ENCODE measurements around the gene HSD3B2.
"Not testable (repeated sequence)": the region's sequence is repeated elsewhere in the genome, so short reads cannot be mapped to it uniquely, and the experiment has no call there.

Gene HSD3B2

DNA sequence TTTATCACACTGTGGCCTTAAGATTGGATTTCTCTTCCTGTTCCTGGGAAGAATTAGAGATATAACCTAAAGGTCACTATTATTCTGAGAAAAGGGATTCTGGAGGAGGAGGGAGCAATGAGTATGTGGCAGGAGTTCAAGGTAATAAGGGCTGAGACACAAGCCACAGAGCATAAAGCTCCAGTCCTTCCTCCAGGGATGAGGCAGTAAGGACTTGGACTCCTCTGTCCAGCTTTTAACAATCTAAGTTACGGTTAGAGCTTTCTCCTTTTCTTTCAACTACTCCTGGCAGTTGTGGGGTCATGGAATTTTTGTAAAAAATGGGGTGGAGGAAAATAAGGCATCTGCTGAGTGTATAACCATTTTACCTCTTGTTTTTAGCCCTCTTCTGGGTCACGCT, at the start of gene HSD3B2:
HSD3B2 (plus strand) TSS at position 201 of the 400 bp plus-strand sequence. CDS start 270 bp downstream, outside the sequence.
- no peak for DNase-seq

DNA sequence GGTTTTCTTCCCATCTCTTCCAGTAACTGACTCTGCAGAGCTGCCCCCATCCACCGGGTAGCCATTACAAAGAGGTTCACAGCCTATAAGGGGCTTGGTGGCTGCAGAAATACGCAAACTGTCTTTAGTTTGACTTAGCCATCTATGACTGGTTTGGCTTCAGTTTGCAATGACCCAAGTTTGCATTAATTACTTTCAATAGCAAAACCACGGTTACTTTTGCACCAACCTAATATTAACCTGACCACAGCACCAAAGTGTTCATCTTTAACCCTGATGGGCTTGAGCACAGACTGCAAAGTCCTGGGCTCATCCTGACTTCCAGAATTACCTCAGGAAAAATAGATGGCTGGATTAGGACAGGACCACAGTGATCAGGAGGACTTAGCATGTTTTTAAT, 48.5 kb upstream of the HSD3B2 start:
- DNase-seq: no peak

- DNase-seq: peak; percentile 3 to 49
Observed at GRCh38 chr1:119367432-119368124, 47.4 kb upstream of the HSD3B2 start.

- DNase-seq: no peak
Observed at GRCh38 chr1:119368554-119368953, 46.4 kb upstream of the HSD3B2 start, which contains the start of gene HAO2. Gene HAO2, plus strand, starts transcription at chr1:119368785. Its CDS starts 12,301 bp downstream, at chr1:119381086.

DNA sequence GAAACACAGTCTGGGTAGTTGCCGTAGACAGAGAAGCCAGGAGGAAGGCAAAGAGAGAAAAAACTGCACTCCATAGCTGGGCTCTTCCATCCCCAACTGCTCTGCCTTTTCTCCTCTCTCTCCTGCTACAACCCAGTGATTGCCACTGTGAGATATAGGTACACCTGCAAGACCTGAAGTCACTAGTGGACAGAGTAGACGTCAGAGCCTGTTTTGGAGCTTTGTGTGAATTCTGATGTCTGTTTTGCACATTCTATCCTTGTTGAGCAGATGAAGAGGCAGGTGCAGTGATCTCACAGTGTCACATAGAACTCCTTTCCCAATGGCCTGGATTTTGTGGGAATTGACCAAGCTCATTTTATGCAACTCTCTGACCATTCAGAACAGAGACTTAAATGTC, 44.2 kb upstream of the HSD3B2 start:
- DNase-seq: no peak

GRCh38 chr1:119371815-119372214, 43.1 kb upstream of the HSD3B2 start:
- no peak for DNase-seq

DNA sequence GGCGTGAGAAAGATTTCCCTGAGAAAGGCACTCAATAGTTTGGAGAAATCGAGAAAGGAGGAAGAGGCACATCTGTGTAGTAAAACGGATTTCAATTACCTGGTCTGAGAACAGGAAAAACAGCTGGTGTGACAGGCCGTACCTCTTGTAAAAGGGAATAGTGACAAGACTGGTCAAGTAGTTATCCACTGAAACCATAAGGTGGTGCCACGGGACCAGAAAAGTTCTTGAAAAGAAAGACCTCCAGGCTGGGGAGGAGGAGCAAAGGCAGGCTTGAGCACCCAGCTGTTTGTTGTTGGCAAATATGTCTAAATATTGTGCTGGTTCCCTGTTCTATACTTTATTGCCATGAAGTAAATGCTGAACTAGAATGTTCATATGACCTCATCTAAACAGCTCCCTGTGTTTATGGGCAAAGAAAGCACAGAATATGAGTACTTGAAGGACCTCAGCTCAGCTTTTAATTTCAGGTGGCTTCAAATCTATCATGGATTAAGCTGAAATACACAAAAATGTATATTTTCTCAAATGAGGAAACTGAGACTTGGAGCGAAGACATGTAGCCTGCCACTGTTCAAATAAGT, 42.4 kb upstream of the HSD3B2 start:
- peak; percentile 66 to 83 for DNase-seq

- no peak for DNase-seq
Observed at GRCh38 chr1:119373465-119373864, 41.5 kb upstream of the HSD3B2 start.

- no peak for DNase-seq
Observed at GRCh38 chr1:119374208-119374874, 40.6 kb upstream of the HSD3B2 start.

DNA sequence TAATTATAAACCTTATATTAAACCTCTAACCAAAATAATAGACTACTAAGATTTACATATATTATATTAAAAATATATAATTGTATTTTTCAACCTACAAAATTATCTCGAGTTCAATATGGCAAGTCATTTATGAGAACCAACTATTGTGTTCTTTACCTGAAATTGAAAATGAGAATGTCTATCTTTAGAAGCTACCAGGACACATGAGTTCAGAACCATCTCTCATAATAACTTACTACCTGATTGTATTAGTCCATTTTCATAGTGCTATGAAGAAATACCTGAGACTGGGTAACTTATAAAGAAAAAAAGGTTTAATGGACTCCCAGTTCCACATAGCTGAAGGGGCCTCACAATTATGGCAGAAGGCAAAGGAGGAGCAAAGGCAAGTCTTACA, 39.6 kb upstream of the HSD3B2 start:
- DNase-seq: no peak

GRCh38 chr1:119376594-119376993, 38.4 kb upstream of the HSD3B2 start:
- no peak for DNase-seq

DNA sequence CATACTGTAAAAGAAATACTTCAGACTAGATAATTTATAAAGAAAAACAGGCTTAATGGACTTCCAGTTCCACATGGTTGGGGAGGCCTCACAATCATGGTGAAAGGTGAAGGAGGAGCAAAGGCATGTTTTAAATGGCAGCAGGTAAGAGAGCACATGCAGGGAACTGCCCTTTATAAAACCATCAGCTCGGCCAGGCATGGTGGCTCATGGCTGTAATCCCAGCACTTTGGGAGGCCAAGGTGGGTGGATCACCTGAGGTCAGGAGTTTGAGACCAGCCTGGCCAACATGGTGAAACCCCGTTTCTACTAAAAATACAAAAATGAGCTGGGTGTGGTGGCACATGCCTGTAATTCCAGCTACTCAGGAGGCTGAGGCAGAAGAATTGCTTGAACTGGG, 37.4 kb upstream of the HSD3B2 start:
- DNase-seq: not testable (repeated sequence)

DNA sequence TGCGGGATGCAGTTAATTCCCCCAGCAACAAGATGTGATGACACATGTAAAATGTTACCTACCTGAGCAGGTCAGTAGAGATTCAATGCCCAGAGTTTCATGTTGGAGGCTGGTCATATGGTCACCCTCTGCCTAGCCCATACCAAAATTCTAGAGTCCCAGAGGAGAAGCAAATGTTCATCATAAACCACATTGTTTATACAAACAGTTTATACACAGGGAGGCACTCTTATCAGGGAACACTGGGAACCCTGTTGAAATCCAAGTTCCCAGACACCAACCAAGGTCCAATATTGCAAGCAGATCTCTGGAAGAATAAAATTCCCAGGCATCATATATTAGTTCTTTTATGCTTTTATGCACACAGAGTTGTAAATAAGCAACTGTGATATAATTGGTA, 35.8 kb upstream of the HSD3B2 start:
- no peak for DNase-seq

DNA sequence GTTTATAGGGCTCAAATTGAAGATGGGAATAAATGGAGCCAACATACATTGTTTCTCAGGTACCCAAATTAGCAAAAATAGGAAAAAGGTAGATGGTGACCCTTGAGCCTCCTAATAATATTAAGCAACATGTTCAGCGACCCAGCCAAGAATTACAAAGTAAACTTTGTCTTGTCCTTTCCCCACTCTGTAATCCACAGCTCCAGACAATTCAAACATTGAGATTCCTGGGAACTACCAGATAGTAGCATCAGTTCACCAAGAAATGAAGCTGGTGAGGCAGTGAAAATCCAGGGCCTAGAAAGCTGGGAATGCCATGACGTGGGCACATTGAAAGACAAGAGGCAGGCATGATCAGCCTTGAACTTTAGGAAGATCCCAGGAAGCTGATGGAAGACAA, 34.6 kb upstream of the HSD3B2 start:
- no peak for DNase-seq

DNA sequence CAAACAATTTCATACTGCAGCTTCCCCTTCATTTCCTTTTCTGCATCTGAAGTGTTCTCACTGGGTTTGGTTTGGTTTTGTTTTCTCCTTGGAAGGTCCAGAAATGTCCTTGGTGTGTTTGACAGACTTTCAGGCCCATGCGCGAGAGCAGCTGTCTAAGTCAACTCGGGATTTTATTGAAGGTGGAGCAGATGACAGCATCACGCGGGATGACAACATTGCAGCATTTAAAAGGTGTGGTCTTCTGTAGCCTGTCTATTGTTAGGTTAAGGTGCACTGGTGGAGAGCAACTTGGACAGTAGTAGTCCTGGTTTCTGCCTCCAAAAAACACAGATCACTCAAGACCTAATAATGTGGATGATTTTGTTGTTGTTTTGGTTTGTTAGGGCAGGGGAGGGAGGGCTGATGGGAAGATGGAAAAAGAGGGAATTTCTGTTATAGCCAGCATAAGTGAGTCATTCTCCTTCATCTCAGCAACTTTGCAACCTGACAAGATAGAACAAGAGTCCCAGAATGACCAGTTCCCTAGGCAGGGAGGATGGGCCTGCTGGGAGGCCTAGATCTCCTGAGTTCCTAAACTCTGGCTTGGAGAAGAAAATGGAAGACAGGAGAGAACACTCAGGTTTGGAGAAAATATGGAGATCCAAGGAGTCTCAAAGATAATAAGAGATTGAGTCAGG, 33.8 kb upstream of the HSD3B2 start:
- no peak for DNase-seq

- DNase-seq: no peak
Observed at GRCh38 chr1:119384591-119384990, 30.4 kb upstream of the HSD3B2 start.

- no peak for DNase-seq
Observed at GRCh38 chr1:119385650-119386049, 29.3 kb upstream of the HSD3B2 start.

DNA sequence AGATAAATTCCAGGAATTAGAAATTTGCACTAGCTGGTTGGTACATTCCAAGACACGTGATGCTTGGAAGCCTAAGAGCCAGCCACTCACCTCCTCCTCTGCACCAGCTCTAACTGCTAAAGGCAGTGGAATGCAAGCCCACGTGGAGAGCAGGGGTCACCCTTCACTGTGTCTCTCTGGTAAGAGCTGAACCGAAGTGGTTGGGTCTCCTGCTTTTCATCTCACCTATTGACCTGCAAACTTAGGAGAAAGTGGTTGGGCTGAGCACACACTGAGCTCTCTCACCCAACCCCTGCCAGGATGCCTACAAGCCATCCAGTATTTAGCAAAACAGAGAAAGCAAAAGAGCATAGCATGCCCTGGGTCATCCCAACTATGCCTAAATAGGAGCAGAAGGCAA, 27.1 kb upstream of the HSD3B2 start:
- no peak for DNase-seq

- no peak for DNase-seq
Observed at GRCh38 chr1:119388450-119388849, 26.5 kb upstream of the HSD3B2 start.

DNA sequence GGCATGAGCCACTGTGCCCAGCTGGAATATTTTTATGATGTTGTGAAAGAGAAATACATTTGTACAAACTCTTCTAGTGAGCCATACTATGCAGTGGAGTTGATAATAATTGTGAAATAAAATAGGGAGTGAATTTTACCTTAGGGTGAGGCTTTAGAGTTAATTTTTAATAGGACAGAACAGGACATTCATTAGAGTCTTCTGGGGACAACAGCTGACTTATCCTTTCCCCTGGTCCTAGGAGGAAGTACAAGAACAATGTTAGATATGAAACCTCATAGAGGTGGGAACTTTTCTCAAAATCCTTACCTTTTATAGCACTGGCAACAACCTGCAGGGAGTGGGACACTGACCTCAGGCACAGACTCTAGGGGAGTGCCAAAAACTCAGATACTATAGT, 24.4 kb upstream of the HSD3B2 start:
- DNase-seq: no peak

DNA sequence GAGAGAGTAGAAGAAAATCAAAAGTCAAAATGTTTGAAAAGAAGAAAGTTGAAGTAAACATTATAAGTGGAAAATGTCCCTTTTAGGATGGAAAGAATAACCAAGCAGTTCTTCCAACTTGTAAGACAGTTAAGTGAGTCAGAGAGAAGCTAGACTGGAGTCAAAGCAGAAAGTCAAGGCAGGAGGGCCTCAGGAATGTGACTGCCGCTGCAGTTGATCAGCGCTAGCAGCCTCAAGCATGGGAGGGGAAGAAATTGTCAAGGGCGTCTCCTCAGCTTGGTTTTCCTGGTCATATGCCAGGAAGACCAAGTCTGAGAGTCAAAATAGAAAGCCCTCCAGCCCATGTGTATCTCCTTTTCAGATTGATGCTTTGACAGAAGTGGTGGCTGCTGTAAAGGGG, 23.2 kb upstream of the HSD3B2 start:
- no peak for DNase-seq

DNA sequence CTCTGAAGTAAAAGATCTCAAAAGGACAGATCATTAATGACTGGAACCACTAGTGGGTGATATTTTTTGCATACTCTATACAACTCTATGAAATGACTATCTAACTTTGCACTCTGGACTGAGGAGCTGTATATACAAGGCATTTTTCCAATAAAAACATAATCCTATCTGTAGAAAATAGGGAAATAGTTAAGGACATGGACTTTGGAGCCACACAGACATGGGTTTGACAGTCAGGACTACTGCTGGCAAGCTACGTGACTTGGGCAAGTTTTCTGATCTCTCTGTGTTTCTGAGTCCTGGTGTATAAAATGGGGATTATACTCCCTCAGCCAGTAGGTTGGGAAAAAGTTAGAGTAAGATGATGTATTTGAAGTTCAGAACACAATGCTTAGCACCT, 20.9 kb upstream of the HSD3B2 start:
- no peak for DNase-seq

- no peak for DNase-seq
Observed at GRCh38 chr1:119396982-119397381, 18.0 kb upstream of the HSD3B2 start.

- DNase-seq: no peak
Observed at GRCh38 chr1:119397986-119398385, 17.0 kb upstream of the HSD3B2 start.
